Neural crest cell (in vitro differentiated cells): ENCODE measurements around the gene PTPN18. TPM values are rescaled to one million over a fixed set of nuclear protein-coding genes. Genes with fewer than 3 reads are reported as not detected.
"Not testable (repeated sequence)": the region's sequence is repeated elsewhere in the genome, so short reads cannot be mapped to it uniquely, and the experiment has no call there.

Experiments
- DNase-seq: peaks from one replicate; pipeline ENCODE4 v3.0.0; 2021; ENCODE audit warnings: low read depth, mixed read lengths, low spot score
- H3K27ac Mint-ChIP-seq: one replicate; pipeline ENCODE4 v1.8.0; 2021; ENCODE audit warnings: mild to moderate bottlenecking, mixed read lengths; ENCODE audit not compliant: unreplicated experiment
- H3K27me3 Mint-ChIP-seq: 2 replicates; pipeline ENCODE4 v1.8.0; 2021; ENCODE audit warnings: low read depth, mild to moderate bottlenecking, mixed read lengths
- H3K36me3 Mint-ChIP-seq: 2 replicates; pipeline ENCODE4 v1.8.0; 2021; ENCODE audit warnings: low read depth, mild to moderate bottlenecking, mixed read lengths
- H3K4me1 Mint-ChIP-seq: 2 replicates; pipeline ENCODE4 v1.8.0; 2021; ENCODE audit warnings: mixed read lengths
- H3K4me3 Mint-ChIP-seq: one replicate; pipeline ENCODE4 v1.8.0; 2021; ENCODE audit warnings: mild to moderate bottlenecking, mixed read lengths
- H3K9me3 Mint-ChIP-seq: 2 replicates; pipeline ENCODE4 v1.8.0; 2021; ENCODE audit warnings: mixed read lengths
- total RNA-seq: library from RNA; stranded (reverse); gene quantifications from 2 replicates; pipeline ENCODE4 v1.2.1, GENCODE V29; 2021
- TF ChIP-seq, protein P1 (sequence below): fragments of 200-600 bp; sonication (generic); conservative IDR thresholded peaks from 2 replicates; pipeline ENCODE4 v1.5.0; 2021; ENCODE audit warnings: antibody characterized with exemption, mild to moderate bottlenecking

Gene PTPN18
- total RNA-seq, 1 donor from 2014 or later, result 31.3 TPM

DNA sequence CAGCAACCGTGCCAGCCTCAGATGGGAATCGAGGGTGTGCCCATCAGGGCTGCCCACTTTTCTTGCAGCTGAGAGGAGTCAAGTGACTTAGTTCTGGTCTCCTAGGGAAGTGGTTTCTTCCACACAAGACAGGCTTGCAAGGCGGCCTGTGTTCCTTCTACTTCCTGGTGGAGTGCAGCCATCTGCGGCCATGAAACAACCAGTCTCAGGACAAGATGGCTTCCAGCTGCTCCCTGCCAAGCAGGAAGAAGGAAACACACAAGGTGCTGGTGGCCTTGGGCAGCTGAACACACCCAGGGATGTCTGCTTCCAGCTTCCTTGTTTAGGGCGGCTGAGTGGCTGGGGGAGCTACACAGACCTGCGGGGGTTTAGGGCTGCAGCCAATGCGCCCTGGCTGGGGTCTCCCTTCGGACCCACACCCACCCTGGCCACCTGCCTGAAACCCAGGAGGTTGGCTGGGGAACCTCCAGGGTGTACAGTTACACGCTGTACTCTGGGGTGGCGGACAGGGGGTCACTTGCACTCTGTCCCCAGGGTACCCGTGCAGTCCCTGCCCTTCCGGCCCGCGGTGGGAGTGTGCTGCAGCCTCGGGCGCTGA lies 34.7 kb downstream of the PTPN18 start:
- H3K36me3 Mint-ChIP-seq, result no peaks in the 10 kb centered on the region
- no peaks in the 10 kb centered on the region for H3K9me3 Mint-ChIP-seq
- H3K27me3 Mint-ChIP-seq, result peaks cover 28% of the 10 kb centered on the region
- H3K27ac Mint-ChIP-seq, result no peak overlapping the region
- TF ChIP-seq, protein P1, sequence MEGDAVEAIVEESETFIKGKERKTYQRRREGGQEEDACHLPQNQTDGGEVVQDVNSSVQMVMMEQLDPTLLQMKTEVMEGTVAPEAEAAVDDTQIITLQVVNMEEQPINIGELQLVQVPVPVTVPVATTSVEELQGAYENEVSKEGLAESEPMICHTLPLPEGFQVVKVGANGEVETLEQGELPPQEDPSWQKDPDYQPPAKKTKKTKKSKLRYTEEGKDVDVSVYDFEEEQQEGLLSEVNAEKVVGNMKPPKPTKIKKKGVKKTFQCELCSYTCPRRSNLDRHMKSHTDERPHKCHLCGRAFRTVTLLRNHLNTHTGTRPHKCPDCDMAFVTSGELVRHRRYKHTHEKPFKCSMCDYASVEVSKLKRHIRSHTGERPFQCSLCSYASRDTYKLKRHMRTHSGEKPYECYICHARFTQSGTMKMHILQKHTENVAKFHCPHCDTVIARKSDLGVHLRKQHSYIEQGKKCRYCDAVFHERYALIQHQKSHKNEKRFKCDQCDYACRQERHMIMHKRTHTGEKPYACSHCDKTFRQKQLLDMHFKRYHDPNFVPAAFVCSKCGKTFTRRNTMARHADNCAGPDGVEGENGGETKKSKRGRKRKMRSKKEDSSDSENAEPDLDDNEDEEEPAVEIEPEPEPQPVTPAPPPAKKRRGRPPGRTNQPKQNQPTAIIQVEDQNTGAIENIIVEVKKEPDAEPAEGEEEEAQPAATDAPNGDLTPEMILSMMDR, result no peak
- H3K4me1 Mint-ChIP-seq, result peaks cover 43% of the 10 kb centered on the region
- peak overlapping the region; percentile 84 for H3K4me3 Mint-ChIP-seq
- no peak for DNase-seq

DNA sequence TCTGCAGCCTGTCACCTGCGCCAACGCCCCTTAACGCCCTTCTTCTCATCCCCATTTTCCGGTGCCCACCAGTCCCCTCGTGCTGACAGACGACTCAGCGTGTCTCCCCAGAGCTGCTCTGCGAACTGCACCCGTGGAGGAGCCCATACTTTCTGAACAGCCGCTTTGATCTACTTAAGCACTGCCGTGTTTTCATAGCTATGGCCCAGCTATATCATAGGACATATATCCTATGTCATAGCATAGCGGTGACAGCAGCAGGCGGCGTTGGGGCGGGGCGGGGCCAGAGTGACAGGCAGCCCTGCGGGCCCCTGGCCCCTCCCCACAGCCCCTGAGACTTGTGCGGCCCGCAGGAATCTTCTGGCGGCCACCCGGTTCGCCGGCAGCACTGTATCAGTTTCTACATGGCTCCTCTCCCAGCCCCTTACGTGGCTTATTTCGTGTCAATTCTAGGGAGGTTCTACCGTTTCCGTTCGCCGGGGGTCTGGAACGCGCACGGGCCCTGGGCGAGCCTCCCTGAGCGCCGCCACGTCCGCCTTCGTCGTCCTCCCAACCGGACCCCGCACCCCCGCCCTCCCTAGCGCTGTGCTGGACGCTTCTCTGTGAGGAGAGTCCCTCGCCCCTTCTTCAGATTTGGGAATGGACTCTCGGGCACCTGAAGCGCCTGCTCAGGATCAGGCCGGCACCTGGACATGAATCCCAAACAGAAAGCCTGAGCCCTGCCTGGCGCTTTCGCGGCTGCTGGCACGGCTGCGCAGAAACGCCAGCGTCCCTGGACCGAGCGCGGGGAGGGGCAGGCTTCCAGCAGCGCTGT lies 35.4 kb downstream of the PTPN18 start:
- Mint-ChIP-seq H3K4me3 (peak overlapping the region; percentile 84), H3K27me3 (peaks cover 26% of the 10 kb centered on the region), H3K36me3 (no peaks in the 10 kb centered on the region), H3K27ac (peak overlapping the region; percentile 51), H3K4me1 (peaks cover 42% of the 10 kb centered on the region), H3K9me3 (no peaks in the 10 kb centered on the region)
- TF ChIP-seq, protein P1, result no peak
- DNase-seq, result peak; percentile 62

DNA sequence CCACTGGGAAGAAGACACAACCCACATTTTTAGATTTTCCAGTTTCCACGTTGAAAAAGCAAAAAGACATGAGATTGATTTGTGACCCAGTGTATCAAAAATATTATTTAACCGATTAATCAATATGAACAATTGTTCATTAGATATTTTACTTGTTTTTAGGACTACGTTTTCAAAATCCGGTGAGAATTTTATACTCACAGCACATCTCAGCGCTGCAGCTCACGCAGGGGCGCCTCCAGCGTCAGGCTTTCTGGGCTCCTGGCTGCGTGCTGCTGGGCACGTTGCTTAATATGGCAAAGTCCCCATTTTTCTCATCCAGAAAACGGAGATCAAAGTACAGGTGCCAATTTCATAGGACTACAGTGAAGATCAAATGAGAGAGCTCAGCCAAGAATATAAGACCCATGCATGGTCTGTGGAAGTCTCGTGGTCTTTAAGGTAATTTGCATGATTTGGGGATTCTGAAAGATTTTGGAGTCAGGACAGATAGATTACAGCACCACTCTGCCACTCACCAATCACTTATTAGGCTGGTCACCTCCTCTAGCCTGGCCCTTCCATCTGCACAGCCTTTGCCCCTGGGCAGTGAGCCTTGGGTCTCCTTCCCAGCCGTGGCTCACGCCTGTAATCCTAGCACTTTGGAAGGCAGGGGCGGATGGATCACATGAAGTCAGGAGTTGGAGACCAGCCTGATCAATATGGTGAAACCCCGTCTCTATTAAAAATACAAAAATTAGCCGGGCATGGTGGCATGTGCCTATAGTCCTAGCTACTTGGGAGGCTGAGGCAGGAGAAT lies 36.2 kb downstream of the PTPN18 start:
- TF ChIP-seq, protein P1, result no peak
- Mint-ChIP-seq H3K27me3 (peaks cover 23% of the 10 kb centered on the region), H3K4me3 (peak overlapping the region; percentile 84), H3K36me3 (no peaks in the 10 kb centered on the region), H3K9me3 (no peaks in the 10 kb centered on the region), H3K4me1 (peaks cover 34% of the 10 kb centered on the region), H3K27ac (peak overlapping the region; percentile 51)
- no peak for DNase-seq

DNA sequence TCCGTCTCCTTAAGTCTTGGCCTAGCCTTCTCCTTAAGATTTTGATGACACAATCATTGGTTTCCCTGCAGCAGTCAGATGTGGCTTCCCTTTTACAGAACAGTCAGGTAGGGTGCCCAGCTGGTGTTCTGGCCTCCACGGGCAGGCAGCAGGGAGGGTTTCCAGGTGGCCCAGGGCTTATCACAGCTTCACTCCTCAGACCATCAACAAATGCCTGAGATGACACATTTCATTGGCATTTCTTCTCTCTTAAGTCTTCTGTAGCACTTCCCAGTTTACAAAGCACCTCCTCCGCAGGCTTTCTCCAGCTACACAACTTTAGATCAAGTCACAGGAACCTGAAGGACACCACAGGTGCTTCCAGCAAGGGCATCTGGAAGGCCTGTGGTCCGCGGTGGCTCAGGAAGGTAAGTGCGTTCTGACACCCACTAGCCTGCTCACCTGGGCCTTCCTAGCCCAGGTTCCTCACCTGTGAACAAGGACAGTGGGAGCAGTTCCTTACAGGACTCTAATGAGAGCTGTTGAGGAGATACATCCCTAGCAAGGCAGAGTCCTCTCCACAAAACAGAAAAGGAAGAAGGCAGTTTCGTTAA lies 37.6 kb downstream of the PTPN18 start:
- DNase-seq, result no peak
- H3K4me3 Mint-ChIP-seq, result peak overlapping the region; percentile 57
- TF ChIP-seq, protein P1, result no peak
- H3K27ac Mint-ChIP-seq, result no peak overlapping the region
- H3K4me1 Mint-ChIP-seq, result peaks cover 21% of the 10 kb centered on the region
- no peaks in the 10 kb centered on the region for H3K9me3 Mint-ChIP-seq
- no peaks in the 10 kb centered on the region for H3K36me3 Mint-ChIP-seq
- peaks cover 25% of the 10 kb centered on the region for H3K27me3 Mint-ChIP-seq

DNA sequence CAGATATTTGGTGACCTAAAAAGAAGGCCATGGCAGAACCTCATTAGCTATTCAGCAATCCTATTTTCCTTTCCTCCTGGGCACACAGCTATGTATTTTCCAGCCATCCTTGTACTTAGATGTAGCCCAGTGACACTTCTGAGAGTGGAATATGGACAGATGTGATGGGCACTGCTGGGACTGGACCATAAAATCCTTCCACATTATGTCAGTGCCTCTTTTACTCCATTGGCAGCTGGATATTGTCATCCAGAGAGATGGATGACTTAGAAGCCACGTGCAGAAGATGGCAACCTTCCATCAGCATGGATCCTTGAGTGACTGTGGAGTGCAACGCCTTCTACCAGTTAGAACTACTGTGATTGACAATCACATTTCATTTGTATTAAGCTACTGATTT lies 50.4 kb downstream of the PTPN18 start:
- H3K36me3 Mint-ChIP-seq, H3K4me3 Mint-ChIP-seq, H3K27me3 Mint-ChIP-seq, H3K9me3 Mint-ChIP-seq, H3K27ac Mint-ChIP-seq, H3K4me1 Mint-ChIP-seq, DNase-seq: not testable (repeated sequence)
